Right hindlimb (tissue), 1 donor: Measurements from ENCODE around the gene EIF3J.
"Not testable (repeated sequence)": the region's sequence is repeated elsewhere in the genome, so short reads cannot be mapped to it uniquely, and the experiment has no call there.

ENCODE experiments used
- DNase-seq: peaks from one replicate; pipeline ENCODE4 v3.0.0-alpha.2; 2018

EIF3J gene

GRCh38 chr15:44542596-44542995 is 5.6 kb downstream of the EIF3J start:
- no peak for DNase-seq

- DNase-seq: not testable (repeated sequence)
Observed at GRCh38 chr15:44544745-44545144, 7.8 kb downstream of the EIF3J start.

GRCh38 chr15:44545913-44546802 is 9.2 kb downstream of the EIF3J start:
- DNase-seq: no peak

DNA sequence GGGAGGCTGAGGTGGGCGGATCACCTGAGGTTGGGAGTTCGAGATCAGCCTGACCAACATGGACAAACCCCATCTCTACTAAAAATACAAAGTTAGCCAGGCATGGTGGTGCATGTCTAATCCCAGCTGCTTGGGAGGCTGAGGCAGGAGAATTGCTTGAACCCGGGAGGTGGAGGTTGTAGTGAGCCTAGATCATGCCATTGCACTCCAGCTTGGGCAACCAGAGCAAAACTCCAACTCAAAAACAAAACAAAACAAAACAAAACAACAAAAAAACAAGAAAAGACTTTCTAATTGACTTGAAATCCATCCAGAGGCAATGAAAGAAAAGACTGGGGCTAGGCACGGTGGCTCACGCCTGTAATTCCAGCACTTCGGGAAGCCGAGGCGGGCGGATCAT is 12.2 kb downstream of the EIF3J start:
- not testable (repeated sequence) for DNase-seq

DNA sequence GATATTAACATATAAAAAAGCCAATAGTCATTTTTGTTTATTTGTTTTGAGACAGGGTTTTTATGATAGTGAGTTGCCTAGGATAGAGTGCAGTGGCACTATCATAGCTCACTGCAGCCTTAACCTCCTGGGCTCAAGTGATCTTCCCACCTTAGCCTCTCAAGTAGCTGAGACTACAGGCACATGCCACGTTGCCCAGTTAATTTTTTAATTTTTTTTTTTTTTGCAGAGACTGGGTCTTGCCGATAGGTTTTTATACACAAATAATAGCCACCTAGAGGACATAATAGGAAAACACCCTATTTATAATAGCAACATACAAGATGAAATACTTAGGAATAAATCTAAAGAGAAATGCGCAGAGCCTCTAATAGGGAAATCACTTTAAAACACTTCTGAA is 13.3 kb downstream of the EIF3J start:
- no peak for DNase-seq

DNA sequence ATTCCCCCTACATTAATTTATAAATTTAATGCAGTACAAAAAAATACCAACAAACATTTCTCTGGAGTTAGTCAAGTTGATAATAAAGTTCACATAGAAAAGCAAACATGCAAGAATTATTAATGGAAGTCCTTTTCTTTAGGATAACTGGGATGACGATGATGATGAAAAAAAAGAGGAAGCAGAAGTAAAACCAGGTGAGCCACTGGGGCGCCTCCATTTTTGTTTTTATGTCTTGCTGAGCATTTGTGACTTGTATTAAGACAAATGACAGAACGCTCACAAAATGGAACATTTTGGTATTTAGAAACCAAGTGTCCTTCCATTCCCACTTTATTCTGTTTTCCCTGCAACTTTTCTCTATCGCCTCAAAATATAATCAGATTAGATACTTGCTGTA is 13.8 kb downstream of the EIF3J start:
- DNase-seq: no peak

- no peak for DNase-seq
Observed at GRCh38 chr15:44554934-44555723, 18.2 kb downstream of the EIF3J start.

GRCh38 chr15:44560926-44561325 is 24.0 kb downstream of the EIF3J start:
- not testable (repeated sequence) for DNase-seq

- DNase-seq: no peak
Observed at GRCh38 chr15:44565387-44566154, 28.6 kb downstream of the EIF3J start.

GRCh38 chr15:44566155-44566540 is 29.2 kb downstream of the EIF3J start:
- no peak for DNase-seq

DNA sequence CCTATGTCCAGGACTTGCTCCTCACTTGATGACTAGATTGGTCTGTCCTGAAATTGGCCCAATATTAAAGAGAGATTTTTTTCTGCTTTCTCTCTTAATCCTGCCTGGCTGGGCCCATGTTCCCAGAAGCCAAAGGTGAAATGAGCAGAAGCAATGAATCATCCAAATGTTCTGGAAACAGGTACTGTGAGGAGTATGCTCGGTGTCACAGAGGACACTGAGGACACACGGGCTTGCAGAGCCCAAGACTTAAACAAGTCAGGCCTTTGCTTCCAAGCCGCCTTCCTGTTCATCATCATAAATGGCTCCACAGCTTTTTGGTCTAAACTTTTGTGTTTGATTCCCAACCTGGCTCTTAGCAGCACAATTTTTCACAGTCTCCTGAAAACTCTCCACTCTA is 31.4 kb downstream of the EIF3J start:
- DNase-seq: no peak

- DNase-seq: no peak
Observed at GRCh38 chr15:44569316-44569715, 32.4 kb downstream of the EIF3J start.

- no peak for DNase-seq
Observed at GRCh38 chr15:44570361-44570760, 33.4 kb downstream of the EIF3J start.

GRCh38 chr15:44573386-44573785 is 36.4 kb downstream of the EIF3J start:
- no peak for DNase-seq

DNA sequence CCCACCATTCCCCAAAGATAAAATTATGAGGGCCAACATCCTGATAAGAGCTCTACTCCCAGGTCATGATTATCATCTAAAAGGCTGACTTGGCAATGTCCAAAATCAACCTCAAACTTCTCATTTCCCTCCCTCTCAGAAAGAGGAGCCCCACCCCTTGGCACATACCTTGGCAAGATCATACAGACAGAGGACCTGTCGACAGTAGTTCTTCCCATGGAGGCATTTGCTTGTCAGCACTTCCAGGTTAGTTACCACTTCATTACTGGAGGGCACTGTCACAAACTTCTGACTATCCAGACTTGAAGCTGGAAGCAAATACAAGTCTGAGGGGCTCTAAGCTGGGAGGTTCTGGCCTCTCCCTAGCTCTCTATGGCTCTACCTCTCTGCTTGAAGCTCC is 37.8 kb downstream of the EIF3J start:
- DNase-seq: no peak

GRCh38 chr15:44580105-44580504 is 43.2 kb downstream of the EIF3J start:
- no peak for DNase-seq

GRCh38 chr15:44584162-44584749 is 47.3 kb downstream of the EIF3J start:
- DNase-seq: no peak

- no peak for DNase-seq
Observed at GRCh38 chr15:44585633-44586032, 48.7 kb downstream of the EIF3J start.

DNA sequence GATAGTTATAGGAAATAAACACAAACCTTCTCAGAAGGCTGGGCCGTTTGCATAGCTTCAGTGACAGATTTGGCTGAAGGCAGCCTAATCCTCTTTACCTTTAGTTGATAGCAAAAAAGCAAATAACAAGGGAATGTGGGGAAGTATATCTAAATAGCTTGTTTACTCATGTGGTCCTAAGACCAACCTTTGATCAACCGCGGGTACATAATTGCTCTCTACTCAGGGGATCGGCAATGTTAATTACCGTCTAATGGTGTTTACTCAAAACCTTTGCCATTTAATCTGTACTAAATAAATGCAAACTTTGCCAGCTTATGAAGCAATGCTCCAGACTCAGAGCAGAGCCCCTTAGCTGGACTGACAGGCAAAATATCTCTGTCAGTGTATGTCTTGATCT is 51.6 kb downstream of the EIF3J start:
- no peak for DNase-seq

DNA sequence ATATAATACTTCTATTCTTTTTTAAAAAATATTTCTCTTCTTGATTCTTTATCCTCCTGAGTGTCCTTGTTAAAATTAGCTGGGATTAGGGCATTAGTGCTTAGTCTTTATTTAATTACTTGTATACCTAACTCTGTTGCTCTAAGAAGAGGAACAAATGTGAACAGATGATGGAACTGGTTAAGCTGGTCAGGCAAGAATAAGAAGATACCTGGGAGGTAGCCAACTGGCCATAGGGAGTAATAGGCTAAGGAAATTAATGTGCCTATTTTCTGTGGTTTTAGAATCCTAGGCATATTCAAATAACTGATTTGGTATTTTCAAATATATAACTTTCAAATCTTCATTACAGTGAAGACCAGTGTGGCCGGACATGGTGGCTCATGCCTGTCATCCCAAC is 54.4 kb downstream of the EIF3J start:
- no peak for DNase-seq

DNA sequence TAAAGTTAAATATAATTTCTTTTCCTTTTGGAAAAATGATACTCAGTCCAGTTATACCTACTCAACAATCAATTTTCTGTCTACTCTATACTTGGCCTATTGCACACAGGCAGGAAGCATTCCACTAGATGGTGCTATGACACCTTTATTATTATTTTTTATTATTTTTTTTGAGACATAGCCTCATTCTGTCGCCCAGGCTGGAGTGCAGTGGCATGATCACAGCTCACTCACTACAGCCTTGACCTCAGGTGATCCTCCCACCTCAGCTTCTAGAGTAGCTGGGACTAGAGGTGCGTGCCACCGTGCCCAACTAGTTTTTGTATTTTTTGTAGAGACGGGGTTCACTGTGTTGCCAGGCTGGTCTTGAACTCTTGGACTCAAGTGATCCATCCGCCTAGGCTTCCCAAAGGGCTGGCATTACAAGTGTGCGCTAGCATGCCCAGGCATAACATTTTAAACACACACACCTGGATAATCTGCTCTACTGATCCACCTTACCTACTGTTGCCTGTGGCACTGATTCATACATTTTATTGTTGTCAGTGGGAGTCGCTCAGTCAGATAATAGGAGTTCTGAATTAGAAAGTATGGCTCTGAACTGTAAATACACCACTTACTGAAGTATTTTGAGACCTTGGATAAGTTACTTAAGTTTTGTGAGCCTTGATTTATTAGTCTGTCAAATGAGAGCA is 56.2 kb downstream of the EIF3J start:
- no peak for DNase-seq

GRCh38 chr15:44595246-44595645 is 58.3 kb downstream of the EIF3J start:
- DNase-seq: no peak
